NCI-H2081 (cell line): Measurements from ENCODE around the gene TCIRG1.

Experiments
- DNase-seq, 2 experiments: peaks; one replicate each; lab custom pipeline; 2025; lab: John Stamatoyannopoulos, UW

The TCIRG1 gene

DNA sequence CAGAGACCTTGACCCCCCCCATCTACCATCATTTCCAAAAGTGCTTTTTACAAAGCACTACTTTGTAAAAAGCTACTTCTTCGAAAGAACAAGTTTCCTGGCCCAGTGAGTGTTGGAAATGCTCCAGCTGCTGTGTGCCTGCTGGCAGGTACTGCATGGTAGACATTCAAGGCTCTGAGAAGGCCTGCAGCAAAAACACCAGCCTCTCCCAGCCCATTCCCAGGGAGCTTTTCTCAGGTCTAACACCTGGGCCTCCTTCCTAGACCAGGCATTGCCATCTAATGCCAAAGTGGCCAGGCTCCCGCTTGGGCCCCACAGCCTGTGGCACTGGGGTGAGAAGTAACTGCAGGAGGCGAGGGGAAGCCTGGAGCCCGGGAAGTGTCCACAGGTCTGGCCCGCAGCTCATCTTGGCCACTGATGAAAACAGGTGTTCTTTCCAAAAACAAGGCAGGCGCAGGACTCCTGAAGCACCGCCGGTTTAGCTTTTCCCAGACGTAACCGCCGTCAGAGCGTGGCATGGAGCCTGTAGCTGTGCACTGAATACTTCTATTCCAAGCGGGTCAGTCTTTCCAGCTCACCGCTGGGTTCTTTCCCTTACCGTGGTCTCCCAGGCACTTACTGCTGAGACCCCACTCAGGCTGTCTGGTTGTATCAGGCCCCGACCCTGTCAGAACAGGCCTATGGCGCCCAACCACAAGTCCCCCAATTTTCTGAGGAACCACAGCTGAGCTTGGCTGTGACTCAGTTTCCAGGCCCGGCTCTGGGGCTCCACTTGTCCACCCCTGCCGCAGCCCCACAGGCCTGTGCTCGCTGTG lies 1.2 kb upstream of the TCIRG1 start:
- no peak for DNase-seq

GRCh38 chr11:68038226-68038717 lies 553 bp upstream of the TCIRG1 start:
- DNase-seq = no peak

GRCh38 chr11:68039526-68040086 lies 781 bp downstream of the TCIRG1 start:
- DNase-seq = no peak

DNA sequence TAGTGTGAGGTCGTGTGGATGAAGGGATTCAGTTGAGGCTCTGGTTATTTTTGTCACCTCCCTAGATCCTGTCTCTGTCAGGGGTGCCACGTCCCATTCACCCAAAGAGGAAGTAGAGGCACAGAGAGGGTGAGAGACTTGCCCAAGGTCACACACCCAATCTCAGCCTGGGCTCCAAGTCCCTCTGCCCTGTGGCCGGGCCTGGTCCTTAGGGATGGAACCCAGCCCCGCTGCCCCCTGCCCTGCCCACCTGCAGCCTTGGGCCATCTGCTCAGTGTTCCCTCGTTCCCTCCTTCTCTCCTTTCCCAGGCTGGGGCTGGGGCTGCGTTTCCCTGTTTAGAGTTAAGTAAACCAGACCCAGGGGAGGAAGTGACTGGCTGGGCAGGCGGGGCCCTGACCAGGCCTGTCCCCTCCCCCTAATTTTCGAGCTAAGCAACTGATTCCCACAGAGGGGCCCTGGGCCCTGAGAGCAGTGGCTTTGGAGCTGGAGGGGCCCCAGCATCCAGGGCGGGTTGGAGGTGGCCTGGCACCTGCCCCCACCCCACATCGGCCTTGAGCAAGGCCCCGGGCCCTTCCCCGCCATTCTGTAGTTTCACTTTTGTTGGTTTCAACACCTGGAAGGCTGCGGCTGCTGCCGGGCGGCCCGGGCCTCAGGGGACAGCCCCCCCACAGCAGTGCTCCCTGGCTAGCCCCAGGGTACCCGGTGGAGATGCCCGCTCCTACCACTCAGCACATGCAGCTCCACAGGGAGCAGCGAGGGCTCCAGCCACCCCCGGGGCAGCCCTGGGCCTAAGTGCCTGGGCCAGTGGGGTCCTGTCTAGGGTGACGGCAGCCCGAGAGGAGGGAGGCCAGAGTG lies 1.5 kb downstream of the TCIRG1 start:
- DNase-seq = no peak

- no peak for DNase-seq
These were observed 2.2 kb downstream of the TCIRG1 start for GRCh38 chr11:68040957-68041591.

DNA sequence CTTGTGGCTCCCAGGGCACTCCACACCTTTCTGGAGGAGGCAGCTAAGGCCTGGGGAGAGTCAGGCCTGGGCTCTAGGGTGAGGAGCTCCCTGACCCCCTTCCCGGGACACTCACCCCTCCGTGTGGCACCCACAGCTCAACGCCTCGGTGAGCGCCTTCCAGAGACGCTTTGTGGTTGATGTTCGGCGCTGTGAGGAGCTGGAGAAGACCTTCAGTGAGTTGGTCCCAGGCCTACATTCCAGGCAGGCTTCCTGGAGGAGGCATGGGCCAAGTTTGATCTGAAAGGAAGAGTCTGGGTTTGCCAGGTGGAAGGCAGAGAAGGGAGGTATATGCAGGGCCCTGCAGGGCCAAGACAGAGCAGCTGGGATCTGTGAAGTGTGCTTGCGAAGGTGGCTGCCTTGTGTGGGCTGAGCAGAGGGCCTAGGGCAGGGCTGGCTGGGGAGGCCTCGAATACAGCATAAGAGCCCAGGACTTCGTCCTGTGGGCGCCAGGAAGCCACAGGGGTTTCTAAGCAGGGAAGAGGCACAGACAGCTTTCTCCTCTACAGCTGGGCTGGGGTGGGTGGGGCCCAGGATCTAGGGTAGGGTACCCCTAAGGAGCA lies 2.9 kb downstream of the TCIRG1 start:
- DNase-seq = no peak

- DNase-seq = no peak
These were observed 3.6 kb downstream of the TCIRG1 start for GRCh38 chr11:68042219-68043028.

DNA sequence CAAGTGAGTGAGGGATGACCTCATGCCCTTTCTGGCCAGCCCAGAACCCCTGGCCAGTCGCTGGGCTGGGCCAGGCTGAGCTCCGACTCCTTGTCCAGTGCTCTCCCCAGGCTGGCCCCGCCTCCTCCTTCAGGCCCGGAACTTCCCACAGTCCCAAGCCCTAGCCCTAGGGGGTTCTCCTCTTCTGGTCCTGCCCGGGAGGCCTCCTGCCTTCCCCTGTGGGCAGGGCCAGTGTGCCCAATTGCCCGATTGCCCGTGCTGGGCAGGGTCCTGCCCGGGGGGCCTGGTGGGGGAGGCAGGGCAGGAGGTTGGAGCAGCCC lies 4.2 kb downstream of the TCIRG1 start:
- DNase-seq = no peak

GRCh38 chr11:68043349-68044144 lies 4.7 kb downstream of the TCIRG1 start:
- peak; percentile 33 to 62 for DNase-seq

DNA sequence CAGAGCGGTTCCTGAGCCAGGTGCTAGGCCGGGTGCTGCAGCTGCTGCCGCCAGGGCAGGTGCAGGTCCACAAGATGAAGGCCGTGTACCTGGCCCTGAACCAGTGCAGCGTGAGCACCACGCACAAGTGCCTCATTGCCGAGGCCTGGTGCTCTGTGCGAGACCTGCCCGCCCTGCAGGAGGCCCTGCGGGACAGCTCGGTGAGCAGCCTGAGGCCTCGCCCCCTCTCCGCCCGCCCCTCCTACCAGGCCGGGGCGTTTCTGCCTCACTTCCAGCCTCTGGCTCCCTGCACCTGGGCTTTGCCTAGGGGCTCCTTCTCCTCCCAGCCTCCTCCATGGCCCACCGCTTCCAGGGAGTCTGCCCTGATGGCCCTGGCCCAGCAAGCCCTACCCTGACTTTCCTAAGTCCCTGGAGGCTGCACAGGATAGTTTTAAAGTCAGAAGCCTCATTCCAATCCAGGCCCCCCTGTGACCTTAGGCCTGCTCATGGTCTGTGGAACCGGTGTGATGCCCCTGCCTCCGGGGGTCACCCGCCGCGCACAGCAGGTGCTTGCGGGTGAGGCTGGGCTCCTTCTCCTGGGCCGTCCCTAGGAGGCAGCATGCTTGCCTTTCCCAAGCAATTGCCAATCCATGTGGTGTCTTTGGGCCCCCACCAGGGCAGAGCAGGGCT lies 5.5 kb downstream of the TCIRG1 start:
- peak; percentile 41 to 75 for DNase-seq

- DNase-seq = no peak
These were observed 6.1 kb downstream of the TCIRG1 start for GRCh38 chr11:68044898-68045351.

DNA sequence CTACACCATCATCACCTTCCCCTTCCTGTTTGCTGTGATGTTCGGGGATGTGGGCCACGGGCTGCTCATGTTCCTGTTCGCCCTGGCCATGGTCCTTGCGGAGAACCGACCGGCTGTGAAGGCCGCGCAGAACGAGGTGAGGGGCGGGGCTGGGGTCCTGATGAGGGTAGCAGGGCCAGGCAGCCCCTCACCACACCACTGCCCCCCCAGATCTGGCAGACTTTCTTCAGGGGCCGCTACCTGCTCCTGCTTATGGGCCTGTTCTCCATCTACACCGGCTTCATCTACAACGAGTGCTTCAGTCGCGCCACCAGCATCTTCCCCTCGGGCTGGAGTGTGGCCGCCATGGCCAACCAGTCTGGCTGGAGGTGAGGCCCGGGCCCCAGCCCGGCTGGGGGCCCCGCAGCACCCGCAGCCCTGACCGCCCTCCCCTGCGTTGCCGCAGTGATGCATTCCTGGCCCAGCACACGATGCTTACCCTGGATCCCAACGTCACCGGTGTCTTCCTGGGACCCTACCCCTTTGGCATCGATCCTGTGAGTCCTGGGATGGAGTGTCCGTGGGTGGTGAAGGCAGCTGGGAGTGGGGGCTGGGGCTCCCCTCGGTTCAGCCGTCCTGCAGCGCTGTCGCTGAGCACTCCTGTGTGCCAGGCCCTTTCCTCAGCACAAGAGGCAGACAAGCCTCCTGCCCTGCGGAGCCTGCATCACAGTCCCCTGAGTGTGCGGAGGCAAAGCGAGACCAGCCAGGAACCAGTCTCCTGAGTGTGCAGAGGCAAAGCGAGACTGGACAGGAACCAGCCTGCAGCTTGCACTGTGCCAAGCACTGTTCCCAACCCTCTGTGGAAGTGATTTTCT lies 8.8 kb downstream of the TCIRG1 start:
- DNase-seq = no peak

DNA sequence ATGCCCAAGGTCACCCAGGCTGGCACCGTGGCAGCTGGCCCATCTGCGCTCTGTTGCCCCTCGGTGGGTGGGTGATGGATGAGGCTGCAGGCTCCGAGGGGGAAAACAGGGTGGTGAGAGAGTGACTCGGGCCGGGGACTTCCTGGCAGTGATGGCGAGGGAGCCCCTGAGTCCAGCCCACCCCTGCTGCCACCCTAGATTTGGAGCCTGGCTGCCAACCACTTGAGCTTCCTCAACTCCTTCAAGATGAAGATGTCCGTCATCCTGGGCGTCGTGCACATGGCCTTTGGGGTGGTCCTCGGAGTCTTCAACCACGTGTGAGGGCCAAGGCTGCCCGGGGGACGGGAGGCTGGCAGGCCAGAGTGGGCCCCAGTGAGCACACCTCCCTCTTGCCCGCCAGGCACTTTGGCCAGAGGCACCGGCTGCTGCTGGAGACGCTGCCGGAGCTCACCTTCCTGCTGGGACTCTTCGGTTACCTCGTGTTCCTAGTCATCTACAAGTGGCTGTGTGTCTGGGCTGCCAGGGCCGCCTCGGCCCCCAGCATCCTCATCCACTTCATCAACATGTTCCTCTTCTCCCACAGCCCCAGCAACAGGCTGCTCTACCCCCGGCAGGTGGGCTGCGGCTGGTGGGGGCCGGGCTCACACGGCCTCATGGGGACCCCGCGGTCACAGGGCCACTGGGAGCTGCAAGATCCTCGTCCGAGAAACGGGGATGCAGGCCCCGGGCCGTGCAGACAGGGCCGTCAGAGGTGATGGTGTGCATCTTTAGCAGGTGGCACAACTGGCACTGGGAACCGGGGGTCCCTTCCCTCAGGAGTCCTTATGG lies 10.1 kb downstream of the TCIRG1 start:
- DNase-seq = no peak

- no peak for DNase-seq
These were observed 10.9 kb downstream of the TCIRG1 start for GRCh38 chr11:68049509-68050370.

DNA sequence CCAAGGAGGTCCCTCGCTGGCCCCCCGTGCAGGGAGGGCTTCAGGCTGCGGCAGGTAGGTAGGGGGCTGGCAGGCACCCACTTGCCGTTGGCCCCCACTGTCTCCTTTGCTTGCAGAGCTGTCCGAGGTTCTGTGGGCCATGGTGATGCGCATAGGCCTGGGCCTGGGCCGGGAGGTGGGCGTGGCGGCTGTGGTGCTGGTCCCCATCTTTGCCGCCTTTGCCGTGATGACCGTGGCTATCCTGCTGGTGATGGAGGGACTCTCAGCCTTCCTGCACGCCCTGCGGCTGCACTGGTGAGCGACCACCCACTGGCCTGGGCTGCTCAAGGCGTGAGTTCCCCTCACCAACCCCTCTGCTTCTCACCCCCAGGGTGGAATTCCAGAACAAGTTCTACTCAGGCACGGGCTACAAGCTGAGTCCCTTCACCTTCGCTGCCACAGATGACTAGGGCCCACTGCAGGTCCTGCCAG lies 11.6 kb downstream of the TCIRG1 start:
- no peak for DNase-seq
